HepG2 (cell line): ENCODE measurements around the gene RAB1B. TPM values are rescaled to one million over a fixed set of nuclear protein-coding genes. Genes with fewer than 3 reads are reported as not detected.

Source experiments
- ATF7-NPFF ChIP-seq: sonication (generic); formaldehyde crosslinking; IDR thresholded peaks from 2 replicates; pipeline ENCODE4 v1.8.1; 2023; ENCODE audit warnings: mild to moderate bottlenecking, low read depth, missing genetic modification reagents, moderate library complexity
- FOXO1 ChIP-seq: sonication (generic); formaldehyde crosslinking; IDR thresholded peaks from 2 replicates; pipeline ENCODE4 v1.4.0; 2020; ENCODE audit warnings: missing genetic modification reagents
- GABPB1 ChIP-seq: IDR thresholded peaks from 2 replicates; pipeline ENCODE4 v1.6.1; 2016; ENCODE audit warnings: mild to moderate bottlenecking, missing genetic modification reagents, moderate library complexity, missing compliant biosample characterization
- HNRNPK ChIP-seq: fragments of 200-400 bp; formaldehyde crosslinking; IDR thresholded peaks from 2 replicates; pipeline ENCODE4 v1.6.1; 2018; ENCODE audit warnings: low read length, low read depth, moderate library complexity, mild to moderate bottlenecking; ENCODE audit not compliant: poor library complexity, severe bottlenecking
- MED8 ChIP-seq: sonication (generic); formaldehyde crosslinking; IDR thresholded peaks from 2 replicates; pipeline ENCODE4 v1.8.1; 2023; ENCODE audit warnings: mild to moderate bottlenecking, missing genetic modification reagents; ENCODE audit not compliant: insufficient replicate concordance
- NAIF1 ChIP-seq: sonication (generic); formaldehyde crosslinking; IDR thresholded peaks from 2 replicates; pipeline ENCODE4 v1.5.0; 2020; ENCODE audit warnings: mild to moderate bottlenecking, missing genetic modification reagents, borderline replicate concordance
- NCOA2 ChIP-seq: sonication (generic); formaldehyde crosslinking; IDR thresholded peaks from 2 replicates; pipeline ENCODE4 v1.8.0; 2022; ENCODE audit warnings: inconsistent platforms
- RFXAP ChIP-seq: sonication (generic); formaldehyde crosslinking; IDR thresholded peaks from 2 replicates; pipeline ENCODE4 v1.4.0; 2020; ENCODE audit warnings: missing genetic modification reagents, borderline replicate concordance
- SAP130 ChIP-seq: IDR thresholded peaks from 2 replicates; pipeline ENCODE4 v1.6.1; 2016; ENCODE audit warnings: low read depth
- SMAD3 ChIP-seq: sonication (generic); formaldehyde crosslinking; IDR thresholded peaks from 2 replicates; pipeline ENCODE4 v1.4.0; 2020; ENCODE audit warnings: missing genetic modification reagents
- SNRNP70 ChIP-seq: fragments of 200-400 bp; formaldehyde crosslinking; IDR thresholded peaks from 2 replicates; pipeline ENCODE4 v1.6.1; 2017; ENCODE audit warnings: mild to moderate bottlenecking, low read depth, low read length, moderate library complexity
- ZFP82 ChIP-seq: sonication (generic); formaldehyde crosslinking; IDR thresholded peaks from 2 replicates; pipeline ENCODE4 v1.5.1; 2020; ENCODE audit warnings: mild to moderate bottlenecking, missing genetic modification reagents, borderline replicate concordance
- ZKSCAN5 ChIP-seq: sonication (generic); formaldehyde crosslinking; IDR thresholded peaks from 2 replicates; pipeline ENCODE4 v1.5.1; 2020; ENCODE audit warnings: mild to moderate bottlenecking, missing genetic modification reagents
- ZNF142 ChIP-seq: sonication (generic); formaldehyde crosslinking; IDR thresholded peaks from 2 replicates; pipeline ENCODE4 v1.4.0; 2020; ENCODE audit warnings: missing genetic modification reagents
- ZNF383 ChIP-seq: sonication (generic); formaldehyde crosslinking; IDR thresholded peaks from 2 replicates; pipeline ENCODE4 v1.4.0; 2020; ENCODE audit warnings: missing genetic modification reagents, mild to moderate bottlenecking, borderline replicate concordance
- ZNF574 ChIP-seq: sonication (generic); formaldehyde crosslinking; IDR thresholded peaks from 2 replicates; pipeline ENCODE4 v1.4.0; 2020; ENCODE audit warnings: missing genetic modification reagents
- ZNF652 ChIP-seq: IDR thresholded peaks from 2 replicates; pipeline ENCODE4 v1.6.1; 2016; ENCODE audit warnings: low read depth, borderline replicate concordance
- ZNF691 ChIP-seq: sonication (generic); formaldehyde crosslinking; IDR thresholded peaks from 2 replicates; pipeline ENCODE4 v1.4.0; 2020; ENCODE audit warnings: missing genetic modification reagents, low read depth, mild to moderate bottlenecking, borderline replicate concordance
- polyA plus RNA-seq, 8 experiments: library from polyadenylated mRNA; depleted of rRNA in 3 of 8; stranded (reverse) in 7 of 8; unstranded in 1 of 8; fragments of >200 nt; fragmentation: Illumina TruSeq in 4 of 8; extraction: Trizol in 4 of 8; gene quantifications; 2 replicates each; pipeline versions ENCODE4 v1.2.1 to v1.2.3, GENCODE V29; 2011 to 2016; ENCODE audit warnings: low read depth in 4 of 8, missing spikeins in 1 of 8, mixed read lengths in 1 of 8; ENCODE audit not compliant: insufficient read depth in 1 of 8
- total RNA-seq, 5 experiments: library from RNA; depleted of rRNA; stranded (reverse); fragments of >200 nt; fragmentation: Illumina TruSeq; extraction: Trizol; gene quantifications; 2 replicates each; pipeline ENCODE4 v1.2.3, GENCODE V29; 2016; ENCODE audit warnings: low read depth in 1 of 5

The RAB1B gene
- total and polyA plus RNA-seq, 2 of the 13 experiments (the other 11 are each of a cell fraction or from before 2014, with no cell fraction given): 77.9 to 87.9 TPM

- 0 out of 2 replicates have a peak, but pooled peaks have one; percentile 16 for TF ChIP-seq SMAD3 (CRISPR knock-in tag)
- TF ChIP-seq ZKSCAN5 (CRISPR knock-in tag): peak; percentile 69
- no peak; the same call in 1 of the 2 replicates for TF ChIP-seq FOXO1 (CRISPR knock-in tag)
- TF ChIP-seq SAP130 (CRISPR knock-in tag): peak; percentile 46
- TF ChIP-seq ATF7-NPFF: 0 out of 2 replicates have a peak, but pooled peaks have one; percentile 20
- TF ChIP-seq HNRNPK: peak; percentile 43
- 0 out of 2 replicates have a peak, but pooled peaks have one; percentile 16 for TF ChIP-seq NCOA2
- peak; percentile 18; the same call in 1 of the 2 replicates for TF ChIP-seq ZNF691
- peak; percentile 87; the same call in 1 of the 2 replicates for TF ChIP-seq ZFP82 (CRISPR knock-in tag)
- peak; percentile 16; the same call in 1 of the 2 replicates for TF ChIP-seq RFXAP (CRISPR knock-in tag)
- TF ChIP-seq ZNF574 (CRISPR knock-in tag): peak; percentile 29; the same call in 1 of the 2 replicates
- peak; percentile 7; the same call in 1 of the 2 replicates for TF ChIP-seq GABPB1 (CRISPR knock-in tag)
- TF ChIP-seq ZNF652 (CRISPR knock-in tag): peak; percentile 93
- peak; percentile 67 for TF ChIP-seq MED8 (CRISPR knock-in tag)
- no peak for TF ChIP-seq NAIF1 (CRISPR knock-in tag)
- 0 out of 2 replicates have a peak, but pooled peaks have one; percentile 34 for TF ChIP-seq ZNF383 (CRISPR knock-in tag)
- no peak for TF ChIP-seq ZNF142 (CRISPR knock-in tag)
- no peak for TF ChIP-seq SNRNP70
Observed at GRCh38 chr11:66312549-66313320, 44.3 kb downstream of the RAB1B start (continued).
